T-helper 1 cell treated with Interleukin-12 subunit alpha and Interleukin-12 subunit beta and Interleukin-4 antibody, amounts not matched to agents 30 μg/mL and 1 μg/mL, for 36 hours (primary cell): ENCODE data around the gene PSG3.
"Not testable (repeated sequence)": the region's sequence is repeated elsewhere in the genome, so short reads cannot be mapped to it uniquely, and the experiment has no call there.

Source experiments
- H3K27ac Mint-ChIP-seq: one replicate; pipeline ENCODE4 v1.8.0; 2021; ENCODE audit warnings: mild to moderate bottlenecking, mixed read lengths
- H3K27me3 Mint-ChIP-seq: one replicate; pipeline ENCODE4 v1.8.0; 2021; ENCODE audit warnings: low read depth, mixed read lengths
- H3K36me3 Mint-ChIP-seq: one replicate; pipeline ENCODE4 v1.8.0; 2021; ENCODE audit warnings: low read depth, mixed read lengths
- H3K4me1 Mint-ChIP-seq: one replicate; pipeline ENCODE4 v1.8.0; 2021; ENCODE audit warnings: low read depth, mixed read lengths
- H3K4me3 Mint-ChIP-seq: one replicate; pipeline ENCODE4 v1.8.0; 2021; ENCODE audit warnings: mild to moderate bottlenecking, moderate library complexity, mixed read lengths
- H3K9me3 Mint-ChIP-seq: one replicate; pipeline ENCODE4 v1.8.0; 2021; ENCODE audit warnings: mixed read lengths

Gene PSG3

DNA sequence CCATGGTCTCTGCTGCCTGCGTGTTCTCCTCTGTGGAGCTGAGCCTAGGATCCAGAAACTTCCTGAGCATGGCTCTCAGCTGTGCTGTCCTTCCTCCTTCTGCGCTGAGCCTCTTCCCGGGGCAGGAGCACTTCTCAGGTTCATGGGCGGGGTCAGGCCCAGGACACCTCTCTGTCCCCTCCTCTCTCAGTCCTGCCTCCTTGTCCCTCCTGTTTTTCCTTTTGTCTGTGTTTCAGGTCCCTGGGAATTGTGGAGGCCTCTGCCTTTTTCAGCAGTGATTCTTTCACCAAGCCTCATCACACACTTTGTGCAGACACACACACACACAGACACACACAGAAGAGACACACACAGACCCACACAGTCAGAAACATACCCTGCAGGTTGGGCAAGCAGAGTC is at the start of gene PSG3:
PSG3 (minus strand) TSS at position 101 of the 400 bp plus-strand sequence; CDS start at position 4, 97 bp downstream.
- not testable (repeated sequence) for H3K4me1 Mint-ChIP-seq, H3K4me3 Mint-ChIP-seq, H3K9me3 Mint-ChIP-seq, H3K27ac Mint-ChIP-seq, H3K36me3 Mint-ChIP-seq, H3K27me3 Mint-ChIP-seq

DNA sequence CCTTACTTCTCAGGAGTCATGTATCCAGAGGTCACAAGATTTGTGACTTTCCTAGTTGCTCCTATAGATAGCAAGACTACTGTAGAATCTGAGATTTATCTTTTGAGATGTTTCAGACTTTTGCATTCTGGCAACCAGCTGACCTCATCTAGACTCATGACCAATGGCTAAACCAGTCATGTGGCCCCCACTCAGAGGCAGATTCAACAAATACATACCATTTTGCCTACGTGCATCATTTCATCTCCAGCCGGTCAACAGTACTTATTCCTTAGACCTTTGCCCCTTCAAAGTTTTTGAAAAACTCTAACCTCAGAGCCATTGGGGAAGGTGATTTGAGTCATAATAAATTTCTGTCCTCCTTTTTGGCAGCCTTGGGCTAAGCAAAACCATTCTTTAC is 48.5 kb upstream of the PSG3 start:
- H3K4me1 Mint-ChIP-seq, H3K27me3 Mint-ChIP-seq, H3K36me3 Mint-ChIP-seq, H3K4me3 Mint-ChIP-seq, H3K27ac Mint-ChIP-seq: not testable (repeated sequence)
- H3K9me3 Mint-ChIP-seq, result peaks cover 16% of the 10 kb centered on the region

DNA sequence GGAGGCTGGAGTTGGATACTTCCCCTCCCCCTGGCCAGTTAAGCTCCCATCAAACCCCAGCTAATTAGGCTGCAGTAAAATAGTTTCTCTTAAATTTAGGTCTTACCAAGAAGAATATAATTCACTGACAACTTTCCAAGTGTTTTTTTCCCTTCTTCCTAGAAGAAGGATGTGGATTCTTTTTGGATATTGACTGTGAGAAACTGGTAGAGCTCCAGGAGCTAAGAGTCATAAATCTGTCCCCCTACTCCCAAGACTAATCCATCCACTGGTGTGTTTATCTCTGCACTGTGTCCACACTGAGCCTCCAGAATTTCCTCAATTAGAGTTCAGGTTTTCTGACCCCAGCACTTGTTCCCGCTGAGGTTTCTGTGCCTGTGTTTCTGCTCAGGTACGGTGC is 47.5 kb upstream of the PSG3 start:
- not testable (repeated sequence) for H3K9me3 Mint-ChIP-seq, H3K4me3 Mint-ChIP-seq, H3K36me3 Mint-ChIP-seq, H3K27ac Mint-ChIP-seq, H3K27me3 Mint-ChIP-seq, H3K4me1 Mint-ChIP-seq

DNA sequence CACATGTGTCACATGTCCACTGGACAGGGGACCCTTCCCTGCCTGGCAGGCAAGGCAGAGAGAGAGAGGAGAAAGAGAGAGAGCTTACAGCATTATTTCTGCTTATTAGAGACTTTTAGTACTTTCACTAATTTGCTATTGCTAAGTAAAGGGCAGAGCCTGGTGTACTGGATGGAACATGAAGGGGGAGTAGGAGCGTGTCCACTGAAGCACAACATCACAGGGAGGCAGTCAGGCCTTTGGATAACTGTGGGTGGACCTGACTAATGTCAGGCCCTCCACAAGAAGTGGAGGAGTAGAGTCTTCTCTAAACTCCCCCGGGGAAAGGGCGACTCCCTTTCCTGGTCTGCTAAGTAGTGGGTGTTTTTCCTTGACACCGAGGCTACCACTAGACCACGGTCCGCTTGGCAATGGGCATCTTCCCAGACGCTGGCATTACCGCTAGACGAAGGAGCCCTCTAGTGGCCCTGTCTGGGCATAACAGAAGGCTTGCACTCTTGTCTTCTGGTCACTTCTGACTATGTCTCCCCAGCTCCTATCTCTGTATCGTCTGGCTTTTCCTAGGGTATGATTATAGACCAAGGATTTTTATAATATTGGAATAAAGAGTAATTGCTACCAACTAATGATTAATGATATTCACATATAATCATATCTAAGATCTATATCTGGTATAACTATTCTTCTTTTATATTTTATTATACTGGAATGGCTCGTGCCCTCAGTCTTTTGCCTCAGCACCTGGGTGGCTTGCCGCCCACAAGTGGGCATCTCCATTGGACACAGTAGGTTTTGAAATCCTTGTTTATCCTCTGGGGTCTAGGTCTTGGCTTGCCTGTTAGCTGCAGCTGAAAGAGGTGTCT is 36.7 kb upstream of the PSG3 start:
- not testable (repeated sequence) for H3K4me1 Mint-ChIP-seq, H3K9me3 Mint-ChIP-seq, H3K27ac Mint-ChIP-seq, H3K4me3 Mint-ChIP-seq, H3K36me3 Mint-ChIP-seq
- H3K27me3 Mint-ChIP-seq, result peaks cover 10% of the 10 kb centered on the region

DNA sequence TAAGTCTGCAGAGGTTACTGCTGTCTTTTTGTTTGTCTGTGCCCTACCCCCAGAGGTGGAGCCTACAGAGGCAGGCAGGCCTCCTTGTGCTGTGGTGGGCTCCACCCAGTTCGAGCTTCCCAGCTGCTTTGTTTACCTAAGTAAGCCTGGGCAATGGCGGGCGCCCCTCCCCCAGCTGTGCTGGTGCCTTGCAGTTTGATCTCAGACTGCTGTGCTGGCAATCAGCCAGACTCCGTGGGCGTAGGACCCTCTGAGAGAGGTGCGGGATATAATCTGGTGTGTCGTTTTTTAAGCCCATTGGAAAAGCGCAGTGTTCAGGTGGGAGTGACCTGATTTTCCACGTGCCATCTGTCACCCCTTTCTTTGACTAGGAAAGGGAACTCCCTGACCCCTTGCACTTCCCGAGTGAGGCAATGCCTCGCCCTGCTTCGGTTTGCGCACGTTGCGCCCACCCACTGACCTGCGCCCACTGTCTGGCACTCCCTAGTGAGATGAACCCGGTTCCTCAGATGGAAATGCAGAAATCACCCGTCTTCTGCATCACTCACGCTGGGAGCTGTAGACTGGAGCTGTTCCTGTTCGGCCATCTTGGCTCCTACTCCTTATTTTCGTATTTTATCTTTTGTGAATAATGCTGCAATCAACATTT is 34.4 kb upstream of the PSG3 start:
- H3K27me3 Mint-ChIP-seq, H3K27ac Mint-ChIP-seq, H3K4me3 Mint-ChIP-seq, H3K36me3 Mint-ChIP-seq, H3K9me3 Mint-ChIP-seq, H3K4me1 Mint-ChIP-seq: not testable (repeated sequence)

DNA sequence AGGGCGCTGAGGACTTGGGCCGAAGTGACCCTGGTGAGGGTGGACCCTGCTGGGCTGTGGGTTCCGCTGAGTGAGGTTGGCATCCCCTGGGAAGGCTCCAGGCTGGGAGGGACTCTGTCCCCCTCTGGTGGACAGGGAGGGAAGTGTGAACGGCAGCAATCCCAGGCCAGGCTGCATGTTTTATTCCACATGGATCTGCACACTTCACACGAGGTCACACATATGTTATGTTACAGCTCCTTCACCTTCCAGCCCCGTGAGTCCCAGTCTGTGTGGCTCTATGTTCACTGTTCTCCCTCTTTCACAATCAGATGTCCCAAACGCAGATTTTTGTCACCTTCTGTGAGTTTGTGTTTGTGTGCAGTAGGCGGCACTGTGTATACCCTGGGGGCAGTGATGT is 27.0 kb upstream of the PSG3 start:
- not testable (repeated sequence) for H3K9me3 Mint-ChIP-seq, H3K27me3 Mint-ChIP-seq, H3K4me1 Mint-ChIP-seq, H3K4me3 Mint-ChIP-seq, H3K27ac Mint-ChIP-seq, H3K36me3 Mint-ChIP-seq

DNA sequence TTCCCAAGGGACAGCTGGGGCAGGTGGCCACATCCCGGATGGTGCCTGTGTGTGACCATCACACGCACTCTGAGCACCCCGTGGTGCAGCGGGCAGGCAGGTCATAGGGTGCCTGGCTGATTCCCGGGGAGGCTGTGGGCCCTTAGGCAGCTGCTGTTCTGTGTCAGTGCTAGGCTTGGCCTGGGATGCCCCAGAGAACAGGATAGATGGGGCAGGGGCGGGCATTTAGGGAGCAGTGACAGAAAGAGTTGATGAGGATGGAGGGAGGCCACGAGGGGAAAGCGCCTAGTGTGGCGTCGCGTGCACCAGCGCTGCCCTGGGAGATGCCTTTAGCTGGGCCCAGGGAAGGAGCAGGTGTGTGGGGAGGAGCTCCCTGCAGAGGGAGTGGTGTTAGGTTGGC is 26.6 kb upstream of the PSG3 start:
- H3K4me1 Mint-ChIP-seq, H3K9me3 Mint-ChIP-seq, H3K36me3 Mint-ChIP-seq, H3K4me3 Mint-ChIP-seq, H3K27ac Mint-ChIP-seq, H3K27me3 Mint-ChIP-seq: not testable (repeated sequence)

DNA sequence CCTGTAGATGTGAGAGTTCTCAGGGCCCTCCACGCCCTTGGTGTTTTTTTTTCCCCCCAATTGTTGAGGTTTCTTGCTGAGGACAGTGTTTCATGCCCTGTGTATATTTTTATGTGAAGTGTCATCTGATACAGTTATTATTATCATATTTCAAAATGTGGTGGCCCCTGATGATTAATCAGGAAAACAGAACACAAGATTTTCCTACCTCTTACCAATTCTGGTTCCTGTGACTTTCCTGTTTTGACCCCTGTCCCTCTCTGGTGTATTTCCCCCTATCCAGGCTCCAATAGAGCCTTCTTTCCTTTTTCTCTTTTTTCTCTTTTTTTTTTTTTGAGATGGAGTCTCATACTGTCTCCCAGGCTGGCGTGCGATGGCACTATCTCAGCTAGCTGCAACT is 24.6 kb upstream of the PSG3 start:
- H3K27ac Mint-ChIP-seq, result no peak overlapping the region
- no peak overlapping the region for H3K4me3 Mint-ChIP-seq
- no peaks in the 10 kb centered on the region for H3K4me1 Mint-ChIP-seq
- H3K27me3 Mint-ChIP-seq, result no peaks in the 10 kb centered on the region
- H3K9me3 Mint-ChIP-seq, result no peaks in the 10 kb centered on the region
- H3K36me3 Mint-ChIP-seq, result no peaks in the 10 kb centered on the region

DNA sequence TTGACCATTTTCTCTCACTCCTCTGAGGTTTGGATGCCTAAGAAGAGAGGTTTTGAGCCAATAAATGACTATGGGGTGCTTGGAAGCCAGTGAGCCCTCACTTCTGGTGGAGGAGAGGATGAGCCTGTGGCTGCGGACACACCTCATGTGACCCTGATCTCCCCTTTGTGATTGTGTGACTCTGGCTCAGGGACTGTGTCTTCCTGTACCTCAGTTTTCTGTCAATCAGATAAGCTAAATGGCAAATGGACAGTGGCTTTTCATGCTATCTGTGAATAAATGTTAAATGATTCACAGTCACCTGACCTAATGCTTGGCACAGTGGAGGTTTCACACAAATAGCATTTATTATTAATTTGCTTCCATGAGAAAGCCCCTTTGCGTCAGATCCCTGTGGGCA is 22.5 kb upstream of the PSG3 start:
- H3K27ac Mint-ChIP-seq, result no peak overlapping the region
- H3K36me3 Mint-ChIP-seq, result no peaks in the 10 kb centered on the region
- no peaks in the 10 kb centered on the region for H3K27me3 Mint-ChIP-seq
- no peak overlapping the region for H3K4me3 Mint-ChIP-seq
- H3K9me3 Mint-ChIP-seq, result no peaks in the 10 kb centered on the region
- no peaks in the 10 kb centered on the region for H3K4me1 Mint-ChIP-seq

DNA sequence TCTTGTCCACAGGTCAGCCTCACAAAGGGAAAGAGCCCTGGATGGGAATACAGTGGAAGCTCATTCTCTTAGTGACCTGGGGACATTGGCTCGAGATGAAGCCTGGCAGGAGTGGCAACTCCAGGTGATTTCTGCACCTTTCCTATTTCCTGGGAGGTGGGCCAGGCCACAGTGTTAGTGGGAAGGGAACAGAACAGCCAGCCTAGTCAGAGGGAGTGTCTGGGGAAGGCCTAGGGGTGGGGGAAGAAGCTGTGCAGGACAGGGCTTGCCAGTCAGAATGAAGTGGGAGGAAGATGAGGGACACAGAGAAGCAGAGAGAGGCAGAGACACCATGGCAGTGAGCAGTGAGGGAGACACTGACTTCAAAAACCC is 21.6 kb upstream of the PSG3 start:
- H3K4me1 Mint-ChIP-seq, H3K27ac Mint-ChIP-seq: not testable (repeated sequence)

DNA sequence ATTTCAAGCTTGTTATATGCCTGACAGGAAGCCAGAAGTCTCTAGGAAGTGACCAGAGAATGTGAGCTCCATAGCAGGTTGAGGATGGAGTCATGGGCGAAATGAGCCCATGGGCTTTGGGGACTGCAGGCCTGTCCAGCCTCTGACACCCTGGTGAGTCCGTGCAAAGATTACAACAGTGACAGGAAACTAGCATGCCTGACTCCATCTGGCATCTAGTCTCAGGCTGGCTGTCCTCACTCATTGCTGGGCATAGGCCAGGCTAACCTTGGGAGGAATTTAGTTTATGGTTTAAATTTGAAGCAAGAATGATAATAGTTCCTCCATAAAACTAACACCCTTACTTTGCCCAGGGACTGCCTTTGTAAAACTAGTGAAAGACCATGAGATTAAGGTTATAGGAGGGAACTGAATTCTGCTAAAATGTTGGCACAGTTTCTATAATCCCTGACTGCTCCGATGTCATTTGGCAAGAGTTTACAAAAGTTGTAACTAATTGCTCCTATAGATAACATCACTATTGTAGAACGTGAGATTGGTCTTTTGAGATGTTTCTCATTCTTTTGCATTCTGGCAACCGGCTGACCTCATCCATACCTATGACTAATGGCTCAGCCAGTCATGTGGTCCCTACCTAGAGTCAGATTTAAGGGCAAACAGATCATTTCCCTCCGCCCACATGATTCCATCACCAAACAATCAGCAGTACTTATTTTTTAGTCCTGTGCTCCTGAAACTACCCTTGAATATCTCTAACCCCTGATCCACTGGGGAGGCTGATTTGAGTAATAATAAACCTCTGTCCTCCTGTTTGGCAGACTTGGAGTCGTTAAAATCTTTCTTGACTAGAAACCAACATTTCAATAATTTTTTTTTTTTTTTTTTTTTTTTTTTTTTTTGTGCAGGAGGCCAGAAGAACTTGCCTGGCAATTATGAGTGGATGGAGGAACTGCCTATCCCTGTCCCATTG is 21.0 kb upstream of the PSG3 start:
- H3K36me3 Mint-ChIP-seq, H3K27ac Mint-ChIP-seq, H3K4me3 Mint-ChIP-seq: not testable (repeated sequence)

More for the DNA sequence above, 21.6 kb upstream of the PSG3 start:
- H3K27me3 Mint-ChIP-seq, H3K36me3 Mint-ChIP-seq, H3K9me3 Mint-ChIP-seq, H3K4me3 Mint-ChIP-seq: not testable (repeated sequence)

DNA sequence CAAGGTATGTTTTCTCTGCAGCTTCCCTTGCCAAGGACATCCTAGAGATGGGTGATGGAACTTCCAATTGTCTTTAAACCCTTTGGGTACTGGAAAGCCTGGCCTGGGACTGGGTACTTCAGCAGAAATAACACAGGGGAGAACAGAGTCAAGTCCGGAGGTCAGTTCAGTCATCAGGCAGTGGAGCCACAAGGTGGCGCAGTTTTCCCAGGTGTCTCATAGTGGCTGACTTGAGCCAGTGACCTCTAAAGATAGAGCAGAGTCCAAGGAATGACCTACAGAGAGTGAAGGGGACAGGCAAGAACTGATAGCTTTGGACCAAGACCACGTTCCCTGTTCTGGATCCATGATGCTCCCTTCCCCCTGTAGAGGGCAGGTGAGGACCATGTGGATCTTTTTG is 18.4 kb upstream of the PSG3 start:
- H3K36me3 Mint-ChIP-seq, H3K27me3 Mint-ChIP-seq, H3K4me1 Mint-ChIP-seq, H3K9me3 Mint-ChIP-seq, H3K4me3 Mint-ChIP-seq, H3K27ac Mint-ChIP-seq: not testable (repeated sequence)

More for the DNA sequence above, 21.0 kb upstream of the PSG3 start:
- H3K27me3 Mint-ChIP-seq, H3K9me3 Mint-ChIP-seq, H3K4me1 Mint-ChIP-seq: not testable (repeated sequence)

DNA sequence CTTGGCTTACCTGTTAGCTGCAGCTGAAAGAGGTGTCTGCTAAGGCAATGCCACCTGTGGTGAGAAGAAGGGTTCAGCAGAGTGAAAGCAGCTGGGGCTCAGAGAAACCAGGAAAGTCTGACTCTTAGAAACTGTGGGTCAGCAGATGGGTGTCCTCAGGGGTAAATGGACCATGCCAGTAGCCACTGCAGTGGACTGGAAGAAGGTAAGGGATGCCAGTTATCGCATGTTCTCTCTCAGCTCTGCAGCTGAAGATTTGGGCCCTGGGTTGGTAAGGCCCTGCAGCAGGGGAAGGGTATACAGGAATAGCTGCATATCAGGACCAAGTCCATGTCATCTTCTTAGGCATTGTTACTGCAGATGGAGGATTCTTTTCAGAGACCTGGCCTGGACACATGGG is 12.0 kb upstream of the PSG3 start:
- not testable (repeated sequence) for H3K4me3 Mint-ChIP-seq, H3K36me3 Mint-ChIP-seq, H3K27ac Mint-ChIP-seq, H3K27me3 Mint-ChIP-seq, H3K9me3 Mint-ChIP-seq, H3K4me1 Mint-ChIP-seq

DNA sequence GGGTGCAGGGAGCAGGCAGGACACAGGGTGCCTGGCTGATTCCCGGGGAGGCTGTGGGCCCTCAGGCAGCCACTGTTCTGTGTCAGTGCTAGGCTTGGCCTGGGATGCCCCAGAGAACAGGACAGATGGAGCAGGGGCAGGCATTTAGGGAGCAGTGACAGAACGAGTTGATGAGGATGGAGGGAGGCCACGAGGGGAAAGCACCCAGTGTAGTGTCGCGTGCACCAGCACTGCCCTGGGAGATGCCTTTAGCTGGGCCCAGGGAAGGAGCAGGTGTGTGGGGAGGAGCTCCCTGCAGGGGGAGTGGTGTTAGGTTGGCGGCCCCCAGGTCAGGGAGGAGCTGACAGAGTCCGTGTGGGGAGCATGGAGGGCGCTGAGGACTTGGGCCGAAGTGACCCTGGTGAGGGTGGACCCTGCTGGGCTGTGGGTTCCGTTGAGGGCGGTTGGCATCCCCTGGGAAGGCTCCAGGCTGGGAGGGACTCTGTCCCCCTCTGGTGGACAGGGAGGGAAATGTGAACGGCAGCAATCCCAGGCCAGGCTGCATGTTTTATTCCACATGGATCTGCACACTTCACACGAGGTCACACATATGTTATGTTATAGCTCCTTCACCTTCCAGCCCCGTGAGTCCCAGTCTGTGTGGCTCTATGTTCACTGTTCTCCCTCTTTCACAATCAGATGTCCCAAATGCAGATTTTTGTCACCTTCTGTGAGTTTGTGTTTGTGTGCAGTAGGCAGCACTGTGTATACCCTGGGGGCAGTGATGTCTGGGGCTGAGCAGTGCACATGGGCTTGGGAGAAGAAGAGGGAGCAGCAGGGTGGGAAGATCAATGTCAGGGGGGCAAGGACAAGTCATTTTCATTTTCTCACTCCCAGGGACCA is 1.7 kb upstream of the PSG3 start:
- H3K27me3 Mint-ChIP-seq, H3K4me3 Mint-ChIP-seq, H3K4me1 Mint-ChIP-seq, H3K27ac Mint-ChIP-seq, H3K36me3 Mint-ChIP-seq, H3K9me3 Mint-ChIP-seq: not testable (repeated sequence)
